ENCODE data around the gene SIGLEC8. TPM values are rescaled to one million over a fixed set of nuclear protein-coding genes. Genes with fewer than 3 reads are reported as not detected.

Gene SIGLEC8
- total RNA-seq, 4 donors from 2014 or later, result 0.45 to 0.49 TPM; not detected in 2

- no peaks in the 10 kb centered on the region for H3K36me3 ChIP-seq
- H3K27me3 ChIP-seq, result no peaks in the 10 kb centered on the region
- H3K27ac ChIP-seq, result no peak overlapping the region
- H3K4me3 ChIP-seq (replicated peaks in 1 of 3), result no peak overlapping the region
- DNase-seq, result no peak
- intact Hi-C loops (cut with DNase I), result no loop called here
- 72 to 82% methylated on average over 4 to 10 of the region's 10 CpGs for WGBS, 2 donors
- no peaks in the 10 kb centered on the region for H3K4me1 ChIP-seq
- no peaks in the 10 kb centered on the region for H3K9me3 ChIP-seq
- TF ChIP-seq CTCF (IDR thresholded peaks at IDR 0.05), result no peak
Observed at GRCh38 chr19:51462681-51463080, 4.4 kb upstream of the SIGLEC8 start.

- intact Hi-C loops (cut with DNase I), result no loop called here
- WGBS, 2 donors, result 80 to 83% methylated on average over 7 of the region's 7 CpGs
- DNase-seq, result no peak
- no peaks in the 10 kb centered on the region for H3K9me3 ChIP-seq
- H3K4me3 ChIP-seq (replicated peaks in 1 of 3), result no peak overlapping the region
- H3K4me1 ChIP-seq, result no peaks in the 10 kb centered on the region
- no peaks in the 10 kb centered on the region for H3K36me3 ChIP-seq
- no peaks in the 10 kb centered on the region for H3K27me3 ChIP-seq
- no peak overlapping the region for H3K27ac ChIP-seq
- no peak for TF ChIP-seq POLR2A (IDR thresholded peaks at IDR 0.05)
Observed at GRCh38 chr19:51462276-51462675, 4.0 kb upstream of the SIGLEC8 start.

- no peak for DNase-seq
- 52 to 75% methylated on average over 4 to 8 of the region's 8 CpGs for WGBS, 2 donors
Observed at GRCh38 chr19:51461723-51462161, 3.5 kb upstream of the SIGLEC8 start.

GRCh38 chr19:51460164-51460992 is 2.1 kb upstream of the SIGLEC8 start:
- intact Hi-C loops (cut with DNase I), result no loop called here
- H3K9me3 ChIP-seq, result no peaks in the 10 kb centered on the region
- H3K4me3 ChIP-seq (replicated peaks in 1 of 3), result no peak overlapping the region
- TF ChIP-seq POLR2A (IDR thresholded peaks at IDR 0.05), result no peak
- no peak for TF ChIP-seq CTCF (IDR thresholded peaks at IDR 0.05)
- no peak for DNase-seq
- H3K4me1 ChIP-seq, result no peaks in the 10 kb centered on the region
- no peaks in the 10 kb centered on the region for H3K36me3 ChIP-seq
- no peaks in the 10 kb centered on the region for H3K27me3 ChIP-seq
- 60 to 62% methylated on average over 8 to 13 of the region's 13 CpGs for WGBS, 2 donors
- H3K27ac ChIP-seq, result no peak overlapping the region

More at GRCh38 chr19:51461723-51462161, 3.5 kb upstream of the SIGLEC8 start:
- H3K27ac ChIP-seq, result no peak overlapping the region
- H3K9me3 ChIP-seq, result no peaks in the 10 kb centered on the region
- intact Hi-C loops (cut with DNase I), result no loop called here
- H3K4me3 ChIP-seq (replicated peaks in 1 of 3), result no peak overlapping the region
- no peaks in the 10 kb centered on the region for H3K36me3 ChIP-seq
- no peaks in the 10 kb centered on the region for H3K27me3 ChIP-seq
- TF ChIP-seq CTCF (IDR thresholded peaks at IDR 0.05), result no peak
- TF ChIP-seq POLR2A (IDR thresholded peaks at IDR 0.05), result no peak
- H3K4me1 ChIP-seq, result no peaks in the 10 kb centered on the region

GRCh38 chr19:51458899-51459505 is 748 bp upstream of the SIGLEC8 start:
- Histone ChIP-seq H3K27me3 (no peaks in the 10 kb centered on the region), H3K27ac (no peak overlapping the region), H3K4me3 (replicated peaks in 1 of 3) (no peak overlapping the region), H3K9me3 (no peaks in the 10 kb centered on the region), H3K4me1 (no peaks in the 10 kb centered on the region), H3K36me3 (no peaks in the 10 kb centered on the region)
- 64 to 74% methylated on average over 10 to 14 of the region's 14 CpGs for WGBS, 2 donors
- intact Hi-C loops (cut with DNase I), result no loop called here
- TF ChIP-seq CTCF (IDR thresholded peaks at IDR 0.05) (no peak), POLR2A (IDR thresholded peaks at IDR 0.05) (no peak)
- no peak for DNase-seq
